ENCODE results near the gene CDK17. TPM values are rescaled to one million over a fixed set of nuclear protein-coding genes. Genes with fewer than 3 reads are reported as not detected.
"Not testable (repeated sequence)": the region's sequence is repeated elsewhere in the genome, so short reads cannot be mapped to it uniquely, and the experiment has no call there.

Gene CDK17
- total RNA-seq, 1 donor from 2014 or later, result 32.4 TPM

DNA sequence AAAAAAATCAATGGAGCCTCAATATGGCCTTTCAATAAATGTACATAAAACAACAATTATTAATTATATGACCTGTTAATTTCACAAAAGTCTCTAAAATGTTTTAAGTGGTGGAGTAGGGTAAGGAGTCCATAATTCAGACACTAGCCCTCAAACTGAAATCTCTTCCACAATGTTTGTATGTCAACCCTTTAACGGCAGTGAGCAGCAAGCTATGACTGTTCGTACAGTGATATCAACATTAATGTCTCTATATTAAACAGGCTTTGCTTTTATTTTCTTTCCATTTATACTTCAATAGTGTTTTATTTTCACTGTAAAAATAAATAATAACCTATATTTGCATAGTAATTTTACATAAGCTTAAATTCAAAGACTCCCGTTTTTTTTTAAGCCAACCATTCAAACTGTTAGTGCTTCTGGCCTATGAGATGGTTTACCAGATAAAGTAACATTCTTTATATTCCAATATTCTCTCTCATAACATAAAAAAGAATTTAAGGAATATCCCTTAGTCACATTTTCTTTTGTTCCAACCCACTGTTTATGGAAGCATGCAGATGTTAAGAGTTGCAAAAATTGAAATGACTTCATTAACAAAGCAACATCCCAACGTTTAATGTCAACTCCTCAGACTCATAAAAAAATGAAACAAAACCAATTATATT is 2.3 kb downstream of the CDK17 start:
- no peaks in the 10 kb centered on the region for H3K27me3 Mint-ChIP-seq (ENCODE audit: insufficient read depth)
- peaks cover 4% of the 10 kb centered on the region for H3K36me3 Mint-ChIP-seq (ENCODE audit: low read depth)
- peak overlapping the region; percentile 94 for H3K27ac Mint-ChIP-seq
- no peaks in the 10 kb centered on the region for H3K9me3 Mint-ChIP-seq
- DNase-seq (ENCODE audit: low spot score), result no peak
- intact Hi-C loops (cut with micrococcal nuclease), result loop anchor here (1.0 to 5.0 kb wide), 5 partner anchors 11 to 199 kb away; no protein-coding TSS in a partner anchor
- H3K4me1 Mint-ChIP-seq (ENCODE audit: low read depth), result peaks cover 54% of the 10 kb centered on the region
- peak overlapping the region; percentile 93 for H3K4me3 Mint-ChIP-seq

DNA sequence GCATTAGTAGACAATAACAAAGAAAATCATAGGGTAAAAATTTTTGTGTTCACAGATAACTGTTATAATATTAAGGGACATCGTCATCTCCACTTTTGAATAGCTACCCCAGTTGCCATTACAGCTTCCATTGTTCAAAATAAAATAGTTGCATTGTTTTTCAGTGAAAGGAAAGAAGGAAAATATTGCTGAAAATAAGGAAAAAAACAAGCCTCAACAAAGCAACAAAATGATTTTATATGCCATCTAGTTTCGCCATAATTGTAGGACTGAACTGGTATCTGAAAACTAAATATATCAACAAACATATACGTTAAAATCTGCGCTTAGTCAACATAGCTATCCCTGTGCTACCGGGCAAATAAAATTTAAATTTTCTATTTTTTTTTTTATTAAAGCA is 3.3 kb downstream of the CDK17 start:
- no peak overlapping the region for H3K27ac Mint-ChIP-seq
- DNase-seq (ENCODE audit: low spot score), result no peak
- intact Hi-C loops (cut with micrococcal nuclease), result loop anchor here (5.0 kb wide), 1 partner anchor 100 kb away; no protein-coding TSS in a partner anchor
- H3K4me3 Mint-ChIP-seq, result peak overlapping the region; percentile 93
- H3K4me1 Mint-ChIP-seq (ENCODE audit: low read depth), result peaks cover 59% of the 10 kb centered on the region
- no peaks in the 10 kb centered on the region for H3K27me3 Mint-ChIP-seq (ENCODE audit: insufficient read depth)
- no peaks in the 10 kb centered on the region for H3K9me3 Mint-ChIP-seq
- peaks cover 6% of the 10 kb centered on the region for H3K36me3 Mint-ChIP-seq (ENCODE audit: low read depth)

DNA sequence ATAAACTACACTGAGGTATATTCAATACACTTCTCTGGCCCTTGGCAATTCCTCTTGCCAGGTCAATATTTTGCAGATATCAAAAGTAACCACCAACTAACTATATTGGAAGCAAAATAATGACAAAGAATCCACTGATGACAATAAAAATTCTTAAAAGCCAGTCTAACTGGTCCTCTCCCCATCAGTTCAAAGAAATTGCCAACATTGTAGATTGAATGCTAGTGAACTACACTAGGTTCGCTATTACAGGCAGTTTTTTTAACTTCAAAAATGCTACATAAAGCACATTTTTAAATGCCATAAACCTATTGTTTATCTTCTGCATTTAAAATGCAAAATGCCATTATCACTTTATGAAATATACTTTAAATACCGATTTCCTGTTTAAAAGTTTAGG is 4.0 kb downstream of the CDK17 start:
- no peak overlapping the region for H3K27ac Mint-ChIP-seq
- DNase-seq (ENCODE audit: low spot score), result no peak
- peaks cover 57% of the 10 kb centered on the region for H3K4me1 Mint-ChIP-seq (ENCODE audit: low read depth)
- H3K36me3 Mint-ChIP-seq (ENCODE audit: low read depth), result peaks cover 9% of the 10 kb centered on the region
- intact Hi-C loops (cut with micrococcal nuclease), result loop anchor here (5.0 kb wide), 1 partner anchor 99 kb away; no protein-coding TSS in a partner anchor
- H3K4me3 Mint-ChIP-seq, result no peak overlapping the region
- no peaks in the 10 kb centered on the region for H3K9me3 Mint-ChIP-seq
- H3K27me3 Mint-ChIP-seq (ENCODE audit: insufficient read depth), result no peaks in the 10 kb centered on the region

DNA sequence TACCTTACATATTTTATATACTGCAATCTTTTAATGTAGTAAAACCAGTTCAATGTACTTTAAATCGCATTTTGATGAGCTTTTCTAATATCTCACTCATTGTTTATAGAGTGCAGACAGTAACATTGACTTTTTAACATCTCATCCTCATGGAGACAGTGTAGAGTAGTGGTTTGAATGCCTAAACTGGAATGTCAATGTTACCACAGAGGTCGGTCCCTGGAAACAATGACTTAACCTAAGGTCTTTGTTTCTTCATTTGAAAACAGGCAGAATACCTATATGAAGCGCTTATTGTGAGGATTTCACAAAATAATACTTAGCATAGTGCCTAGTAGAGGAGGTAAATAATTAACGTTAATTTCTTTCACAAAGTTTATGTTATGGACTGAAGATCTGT is 5.0 kb downstream of the CDK17 start:
- DNase-seq (ENCODE audit: low spot score), result no peak
- no peaks in the 10 kb centered on the region for H3K9me3 Mint-ChIP-seq
- peaks cover 11% of the 10 kb centered on the region for H3K36me3 Mint-ChIP-seq (ENCODE audit: low read depth)
- peaks cover 52% of the 10 kb centered on the region for H3K4me1 Mint-ChIP-seq (ENCODE audit: low read depth)
- no peak overlapping the region for H3K4me3 Mint-ChIP-seq
- H3K27ac Mint-ChIP-seq, result no peak overlapping the region
- no peaks in the 10 kb centered on the region for H3K27me3 Mint-ChIP-seq (ENCODE audit: insufficient read depth)
- intact Hi-C loops (cut with micrococcal nuclease), result loop anchor here (5.0 kb wide), 1 partner anchor 98 kb away; no protein-coding TSS in a partner anchor

DNA sequence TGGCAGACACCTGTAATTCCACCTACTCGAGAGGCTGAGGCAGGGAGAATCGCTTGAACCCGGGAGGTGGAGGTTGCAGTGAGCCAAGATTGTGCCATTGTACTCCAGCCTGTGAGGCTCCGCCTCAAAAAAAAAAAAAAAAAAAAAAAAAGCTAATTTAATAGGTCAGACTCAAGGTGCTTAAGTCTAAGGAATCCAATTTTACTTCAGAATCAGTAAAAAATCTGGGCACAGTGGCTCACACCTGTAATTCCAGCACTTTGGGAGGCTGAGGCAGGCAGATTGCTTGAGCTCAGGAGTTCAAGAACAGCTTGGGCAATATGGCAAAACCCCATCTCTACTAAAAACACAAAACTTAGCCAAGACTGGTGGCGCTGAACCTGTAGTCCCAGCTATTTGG is 7.0 kb downstream of the CDK17 start:
- H3K27me3 Mint-ChIP-seq (ENCODE audit: insufficient read depth); intact Hi-C loops (cut with micrococcal nuclease); H3K9me3 Mint-ChIP-seq; H3K4me3 Mint-ChIP-seq; H3K27ac Mint-ChIP-seq; DNase-seq (ENCODE audit: low spot score): not testable (repeated sequence)
- peaks cover 56% of the 10 kb centered on the region for H3K4me1 Mint-ChIP-seq (ENCODE audit: low read depth)
- H3K36me3 Mint-ChIP-seq (ENCODE audit: low read depth), result peaks cover 16% of the 10 kb centered on the region

DNA sequence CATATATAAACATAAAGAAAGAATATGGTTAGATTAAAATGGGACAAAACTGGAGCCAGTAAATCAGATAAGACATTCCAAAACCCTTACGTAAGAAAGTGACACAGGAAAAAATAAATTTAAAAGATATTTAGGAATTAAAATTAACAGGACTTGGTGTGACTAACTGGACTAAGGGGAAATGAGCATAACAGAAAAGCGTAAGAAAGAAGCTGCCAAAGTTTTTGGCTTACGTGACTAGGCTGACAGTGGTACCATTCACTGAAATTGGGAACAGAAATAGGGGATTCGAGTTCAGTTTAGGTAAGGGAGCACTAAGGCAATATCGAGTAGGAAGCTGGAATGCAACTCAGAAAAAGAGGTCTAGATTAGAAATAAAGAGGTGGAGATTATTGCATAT is 7.8 kb downstream of the CDK17 start:
- Mint-ChIP-seq H3K4me1 (ENCODE audit: low read depth) (peaks cover 51% of the 10 kb centered on the region), H3K4me3 (no peak overlapping the region), H3K9me3 (no peaks in the 10 kb centered on the region), H3K36me3 (ENCODE audit: low read depth) (peaks cover 16% of the 10 kb centered on the region), H3K27ac (no peak overlapping the region), H3K27me3 (ENCODE audit: insufficient read depth) (no peaks in the 10 kb centered on the region)
- DNase-seq (ENCODE audit: low spot score), result no peak
- intact Hi-C loops (cut with micrococcal nuclease), result no loop called here

DNA sequence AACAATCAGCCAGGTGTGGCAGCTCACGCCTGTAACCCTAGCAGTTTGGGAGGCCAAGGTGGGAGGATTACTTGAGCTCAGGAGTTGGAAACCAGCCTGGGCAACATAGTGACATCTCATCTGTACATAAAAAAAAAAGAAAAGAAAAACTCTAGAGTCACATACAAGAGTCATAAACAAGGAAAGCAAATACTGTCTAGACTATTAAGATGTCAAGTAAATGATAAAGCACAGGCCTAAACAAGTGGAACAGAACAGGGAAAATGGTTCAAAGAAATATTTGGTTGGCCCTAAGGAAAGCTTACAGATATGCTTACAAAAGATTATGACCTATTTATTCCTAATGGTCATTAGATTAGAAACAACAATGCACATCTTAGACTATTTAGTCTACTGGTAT is 12.3 kb downstream of the CDK17 start:
- Mint-ChIP-seq H3K4me1 (ENCODE audit: low read depth) (peaks cover 55% of the 10 kb centered on the region), H3K27me3 (ENCODE audit: insufficient read depth) (no peaks in the 10 kb centered on the region), H3K36me3 (ENCODE audit: low read depth) (peaks cover 26% of the 10 kb centered on the region), H3K27ac (no peak overlapping the region), H3K4me3 (no peak overlapping the region), H3K9me3 (peaks cover 9% of the 10 kb centered on the region)
- intact Hi-C loops (cut with micrococcal nuclease), result loop anchor here (1.0 kb wide), 1 partner anchor 10 kb away; no protein-coding TSS in a partner anchor
- DNase-seq (ENCODE audit: low spot score), result no peak

DNA sequence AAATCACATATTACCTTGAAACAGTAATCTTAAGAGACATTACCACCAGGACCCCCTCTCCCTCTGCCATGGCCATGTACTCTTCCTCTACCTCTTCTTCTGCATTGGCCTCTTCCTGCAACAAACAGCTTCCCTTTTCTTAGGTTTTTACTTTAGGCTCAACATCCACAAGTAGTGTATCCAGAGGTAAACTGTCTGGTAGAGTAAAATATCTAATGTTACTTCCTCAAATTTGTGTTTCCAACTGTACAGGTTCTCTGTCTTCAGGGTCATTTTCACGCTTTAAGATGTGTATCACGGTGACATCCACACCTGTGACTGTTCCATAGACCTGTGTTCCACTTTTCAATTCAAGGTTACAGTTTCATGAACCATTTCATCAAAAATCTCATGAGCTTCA is 13.4 kb downstream of the CDK17 start:
- Mint-ChIP-seq H3K4me3 (no peak overlapping the region), H3K27ac (no peak overlapping the region), H3K4me1 (ENCODE audit: low read depth) (peaks cover 60% of the 10 kb centered on the region), H3K27me3 (ENCODE audit: insufficient read depth) (no peaks in the 10 kb centered on the region), H3K9me3 (peaks cover 17% of the 10 kb centered on the region), H3K36me3 (ENCODE audit: low read depth) (peaks cover 30% of the 10 kb centered on the region)
- DNase-seq (ENCODE audit: low spot score), result no peak
- intact Hi-C loops (cut with micrococcal nuclease), result loop anchor here (1.0 kb wide), 1 partner anchor 12 kb away; no protein-coding TSS in a partner anchor

DNA sequence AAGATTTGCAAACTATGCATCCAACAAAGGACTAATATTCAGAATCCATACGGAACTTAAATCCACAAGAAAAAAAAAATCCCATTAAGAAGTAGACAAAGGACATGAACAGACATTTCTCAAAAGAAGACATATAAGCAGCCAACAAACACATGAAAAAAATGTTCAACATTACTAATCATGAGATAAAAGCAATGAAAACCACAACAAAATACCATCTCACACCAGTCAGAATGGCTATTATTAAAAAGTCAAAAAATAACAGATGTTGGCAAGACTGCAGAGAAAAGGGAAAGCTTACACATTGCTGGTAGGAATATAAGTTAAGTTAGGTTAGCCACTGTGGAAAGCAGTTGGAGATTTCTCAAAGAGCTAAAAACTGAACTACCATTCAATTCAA is 16.2 kb downstream of the CDK17 start:
- H3K27me3 Mint-ChIP-seq (ENCODE audit: insufficient read depth), result no peaks in the 10 kb centered on the region
- H3K27ac Mint-ChIP-seq, result no peak overlapping the region
- no peak overlapping the region for H3K4me3 Mint-ChIP-seq
- intact Hi-C loops (cut with micrococcal nuclease), result loop anchor here (2.0 kb wide), 1 partner anchor 13 kb away; no protein-coding TSS in a partner anchor
- H3K36me3 Mint-ChIP-seq (ENCODE audit: low read depth), result peaks cover 31% of the 10 kb centered on the region
- H3K4me1 Mint-ChIP-seq (ENCODE audit: low read depth), result peaks cover 61% of the 10 kb centered on the region
- no peak for DNase-seq (ENCODE audit: low spot score)
- H3K9me3 Mint-ChIP-seq, result peaks cover 28% of the 10 kb centered on the region

DNA sequence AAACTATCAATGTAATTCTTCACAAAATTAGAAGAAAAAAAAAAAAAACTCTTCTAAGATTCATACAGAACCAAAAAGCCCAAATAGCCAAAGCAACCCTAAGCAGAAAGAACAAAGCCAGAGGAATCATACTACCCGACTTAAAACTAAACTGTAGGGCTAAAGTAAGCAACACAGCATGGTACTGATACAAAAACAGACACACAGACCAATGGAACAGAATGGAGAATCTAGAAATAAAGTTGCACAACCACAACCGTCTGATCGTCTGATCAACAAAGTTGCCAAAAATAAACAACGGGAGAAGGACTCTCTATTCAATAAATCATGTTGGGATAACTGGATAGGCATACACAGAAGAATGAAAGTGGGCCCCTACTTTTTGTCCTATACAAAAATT is 16.9 kb downstream of the CDK17 start:
- Mint-ChIP-seq H3K36me3 (ENCODE audit: low read depth) (peaks cover 31% of the 10 kb centered on the region), H3K4me1 (ENCODE audit: low read depth) (peaks cover 62% of the 10 kb centered on the region), H3K27me3 (ENCODE audit: insufficient read depth) (no peaks in the 10 kb centered on the region), H3K4me3 (no peak overlapping the region), H3K27ac (no peak overlapping the region), H3K9me3 (peaks cover 33% of the 10 kb centered on the region)
- intact Hi-C loops (cut with micrococcal nuclease), result no loop called here
- DNase-seq (ENCODE audit: low spot score), result no peak

DNA sequence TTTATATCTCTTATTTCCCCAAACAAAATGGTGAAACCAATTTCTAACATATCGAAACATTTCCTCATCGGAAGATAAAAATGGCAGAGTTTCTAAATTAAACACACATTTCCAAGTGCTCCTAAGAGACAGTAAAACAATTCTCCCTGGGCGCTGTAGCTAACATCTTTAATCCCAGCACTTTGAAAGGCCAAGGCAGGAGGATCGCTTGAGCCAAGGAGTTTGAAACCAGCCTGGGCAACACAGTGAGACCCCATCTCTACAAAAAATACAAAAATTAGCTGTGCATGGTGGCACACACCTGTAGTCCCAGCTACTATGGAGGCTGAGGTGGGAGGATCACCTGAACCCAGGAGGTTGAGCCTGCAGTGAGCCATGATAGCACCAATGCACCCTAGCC is 20.5 kb downstream of the CDK17 start:
- intact Hi-C loops (cut with micrococcal nuclease), result loop anchor here (5.0 kb wide), 1 partner anchor 37 kb away; no protein-coding TSS in a partner anchor
- peaks cover 37% of the 10 kb centered on the region for H3K9me3 Mint-ChIP-seq
- H3K27me3 Mint-ChIP-seq (ENCODE audit: insufficient read depth); H3K27ac Mint-ChIP-seq; H3K4me3 Mint-ChIP-seq; DNase-seq (ENCODE audit: low spot score): not testable (repeated sequence)
- H3K36me3 Mint-ChIP-seq (ENCODE audit: low read depth), result peaks cover 27% of the 10 kb centered on the region
- H3K4me1 Mint-ChIP-seq (ENCODE audit: low read depth), result peaks cover 71% of the 10 kb centered on the region

DNA sequence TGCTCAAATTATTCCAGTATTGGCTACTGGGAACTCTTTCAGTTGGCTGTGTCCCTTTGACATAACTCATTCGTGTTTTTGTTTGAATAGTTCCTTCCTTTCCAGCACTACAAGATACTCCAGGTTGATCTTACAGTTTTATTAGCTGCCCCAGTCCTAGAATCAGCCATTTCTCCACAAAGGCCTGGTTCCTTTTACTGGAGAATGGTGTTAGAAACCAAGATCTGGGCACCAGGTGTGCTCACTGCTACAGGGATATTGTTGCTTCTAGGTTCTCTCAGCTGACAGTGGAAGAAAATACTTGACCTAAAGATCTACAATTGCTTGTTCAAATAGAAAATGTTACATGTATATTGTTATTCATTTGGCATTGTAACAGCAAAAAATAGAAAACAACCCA is 21.9 kb downstream of the CDK17 start:
- Mint-ChIP-seq H3K9me3 (peaks cover 31% of the 10 kb centered on the region), H3K4me3 (peak overlapping the region; percentile 82), H3K4me1 (ENCODE audit: low read depth) (peaks cover 67% of the 10 kb centered on the region), H3K27ac (peak overlapping the region; percentile 94), H3K36me3 (ENCODE audit: low read depth) (peaks cover 22% of the 10 kb centered on the region), H3K27me3 (ENCODE audit: insufficient read depth) (no peaks in the 10 kb centered on the region)
- intact Hi-C loops (cut with micrococcal nuclease), result loop anchor here (1.0 to 5.0 kb wide), 2 partner anchors 20 to 36 kb away; no protein-coding TSS in a partner anchor
- DNase-seq (ENCODE audit: low spot score), result no peak

DNA sequence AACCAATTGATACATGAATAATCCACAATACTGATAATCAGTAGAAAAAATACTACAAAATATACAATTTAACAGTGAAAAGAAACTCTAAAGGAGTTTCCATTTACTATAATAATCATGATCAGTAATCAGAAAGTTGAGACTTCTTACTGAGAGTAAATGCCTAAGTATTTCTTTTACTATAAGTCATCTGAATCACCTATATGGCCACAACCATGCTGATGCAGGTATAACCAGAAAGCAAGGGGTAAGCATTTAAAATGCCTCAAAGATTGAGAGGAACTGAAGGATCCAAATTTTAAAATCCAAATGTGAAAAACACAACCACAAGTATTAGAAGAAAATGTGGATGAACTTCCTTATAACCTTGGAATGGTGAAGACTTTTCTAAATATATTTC is 23.4 kb downstream of the CDK17 start:
- peak overlapping the region; percentile 82 for H3K4me3 Mint-ChIP-seq
- no peak for DNase-seq (ENCODE audit: low spot score)
- peaks cover 19% of the 10 kb centered on the region for H3K9me3 Mint-ChIP-seq
- H3K27me3 Mint-ChIP-seq (ENCODE audit: insufficient read depth), result no peaks in the 10 kb centered on the region
- intact Hi-C loops (cut with micrococcal nuclease), result loop anchor here (1.0 to 5.0 kb wide), 2 partner anchors 9 to 35 kb away; no protein-coding TSS in a partner anchor
- H3K4me1 Mint-ChIP-seq (ENCODE audit: low read depth), result peaks cover 65% of the 10 kb centered on the region
- H3K36me3 Mint-ChIP-seq (ENCODE audit: low read depth), result peaks cover 13% of the 10 kb centered on the region
- peak overlapping the region; percentile 94 for H3K27ac Mint-ChIP-seq
